ENCODE measurements around the gene DCTPP1.

DNA sequence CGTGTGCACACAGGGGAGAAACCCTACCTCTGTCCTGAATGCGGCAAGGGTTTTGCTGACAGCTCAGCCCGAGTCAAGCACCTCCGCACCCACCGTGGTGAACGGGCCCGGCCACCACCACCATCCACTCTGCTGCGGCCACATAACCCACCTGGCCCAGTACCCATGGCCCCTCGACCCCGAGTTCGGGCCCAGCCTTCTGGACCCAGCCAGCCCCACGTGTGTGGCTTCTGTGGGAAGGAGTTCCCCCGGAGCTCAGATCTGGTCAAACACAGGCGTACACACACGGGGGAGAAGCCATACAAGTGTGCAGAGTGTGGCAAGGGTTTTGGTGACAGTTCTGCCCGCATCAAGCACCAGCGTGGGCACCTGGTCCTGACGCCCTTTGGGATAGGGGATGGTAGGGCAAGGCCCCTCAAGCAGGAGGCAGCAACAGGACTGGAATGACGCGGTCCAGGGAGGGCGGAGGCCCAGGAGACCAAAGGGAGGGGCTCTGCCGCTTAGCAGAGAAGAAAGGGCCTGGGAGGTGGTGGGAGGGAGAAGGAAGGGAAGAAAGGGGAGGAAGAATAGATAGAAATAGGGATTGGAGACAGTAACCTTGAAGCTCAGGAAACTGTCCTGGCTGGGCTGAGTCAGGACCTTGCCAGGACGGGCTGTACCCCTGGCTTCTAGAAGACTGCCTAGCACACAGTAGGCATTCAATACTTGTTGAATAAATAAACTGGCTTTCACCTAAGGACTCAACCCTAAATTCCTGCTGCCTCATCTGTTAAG, 31.0 kb downstream of the DCTPP1 start:
- TF ChIP-seq POLR2A (IDR thresholded peaks at IDR 0.05; ENCODE audit: low read length) (no peak), GATA1 (IDR thresholded peaks at IDR 0.05; ENCODE audit: low read depth, low read length) (no peak)
